Endothelial cell of umbilical vein (primary cell): ENCODE data around the gene SLC39A5. TPM values are rescaled to one million over a fixed set of nuclear protein-coding genes. Genes with fewer than 3 reads are reported as not detected.

Experiments used
- BruUV-seq: library from RNA; stranded (reverse); fragments of 400-500 nt; replicated peaks from 2 replicates; lab custom pipeline; 2021; lab: Mats Ljungman, UMichigan
- CTCF ChIA-PET: fragments of 300-600, 350-600 bp; sonication (Branson Sonifier 250); formaldehyde crosslinking; loops from one replicate; lab custom pipeline; 2021; ENCODE audit warnings: antibody characterized with exemption, inconsistent platforms; lab: Charles Lee
- POLR2A ChIA-PET: fragments of 300-600, 350-600 bp; sonication (Branson Sonifier 250); formaldehyde crosslinking; loops from one replicate; lab custom pipeline; 2021; ENCODE audit warnings: antibody characterized with exemption, inconsistent platforms; lab: Charles Lee
- DNase-seq: peaks from one replicate; pipeline ENCODE4 v3.0.0-alpha.2; 2011; ENCODE audit warnings: low read depth, low spot score
- FAIRE-seq: peaks from 2 replicates; lab custom pipeline; 2011; peaks lifted over from hg19 to GRCh38; lab: Jason Lieb, UNC
- H2AFZ ChIP-seq: 2 replicates; pipeline ENCODE4 v1.6.0; 2012; ENCODE audit warnings: low read depth, low read length, control low read depth, inconsistent platforms
- H3K27ac ChIP-seq: 2 replicates; pipeline ENCODE4 v1.5.1; 2011; ENCODE audit warnings: low read depth, mild to moderate bottlenecking, control low read depth, low read length, moderate library complexity; ENCODE audit not compliant: insufficient read depth
- H3K27me3 ChIP-seq, 2 experiments: 2 replicates each; pipeline versions ENCODE4 v1.6.0 to v1.6.1; 2011; ENCODE audit warnings: low read length in 2 of 2, mixed read lengths in 1 of 2; ENCODE audit not compliant: control insufficient read depth in 2 of 2, insufficient read depth in 2 of 2
- H3K36me3 ChIP-seq, 2 experiments: 2 replicates in 1 of 2; 3 replicates in 1 of 2; pipeline ENCODE4 v1.5.1; 2011; ENCODE audit warnings: low read length in 2 of 2, mild to moderate bottlenecking in 1 of 2, moderate library complexity in 1 of 2; ENCODE audit not compliant: control insufficient read depth in 2 of 2, insufficient read depth in 2 of 2; ENCODE audit errors: extremely low read depth in 1 of 2
- H3K4me1 ChIP-seq: 3 replicates; pipeline ENCODE4 v1.5.1; 2011; ENCODE audit warnings: mild to moderate bottlenecking, low read length; ENCODE audit not compliant: control insufficient read depth, insufficient read depth; ENCODE audit errors: extremely low read depth
- H3K4me2 ChIP-seq: 2 replicates; pipeline ENCODE4 v1.6.1; 2011; ENCODE audit warnings: low read length, control low read depth, mixed read lengths; ENCODE audit not compliant: insufficient read depth
- H3K4me3 ChIP-seq, 3 experiments: fragments of 200-600 bp in 1 of 3; sonication (generic), shearing (Covaris generic) in 1 of 3; replicated peaks in 1 of 3; 2 replicates each; pipeline ENCODE4 v1.5.1; 2011 to 2016; ENCODE audit warnings: control low read depth in 3 of 3, low read length in 3 of 3, mild to moderate bottlenecking in 2 of 3, inconsistent platforms in 1 of 3, low read depth in 1 of 3, moderate library complexity in 1 of 3; ENCODE audit not compliant: insufficient read depth in 1 of 3
- H3K79me2 ChIP-seq: 2 replicates; pipeline ENCODE4 v1.6.0; 2012; ENCODE audit warnings: low read length, inconsistent platforms; ENCODE audit not compliant: control insufficient read depth, insufficient read depth
- H3K9ac ChIP-seq: replicated peaks from 2 replicates; pipeline ENCODE3; 2011; ENCODE audit warnings: low read length, control low read depth; ENCODE audit not compliant: insufficient read depth; ENCODE audit errors: extremely low read depth
- H3K9me1 ChIP-seq: replicated peaks from 3 replicates; pipeline ENCODE4 v1.6.0; 2011; ENCODE audit warnings: mild to moderate bottlenecking, low read length; ENCODE audit not compliant: control insufficient read depth, insufficient read depth; ENCODE audit errors: extremely low read depth
- H3K9me3 ChIP-seq: replicated peaks from 2 replicates; pipeline ENCODE4 v1.5.1; 2012; ENCODE audit warnings: low read length, inconsistent platforms; ENCODE audit not compliant: control insufficient read depth, insufficient read depth
- H4K20me1 ChIP-seq: replicated peaks from 2 replicates; pipeline ENCODE3; 2011; ENCODE audit warnings: mild to moderate bottlenecking, low read length; ENCODE audit not compliant: control insufficient read depth, insufficient read depth; ENCODE audit errors: extremely low read depth
- CTCF ChIP-seq, 2 donors: IDR thresholded peaks; 1 replicate in 1 of 2; 2 replicates in 1 of 2; pipeline ENCODE4 v1.5.1; 2011; ENCODE audit warnings: low read length in 2 of 2, mild to moderate bottlenecking in 2 of 2, moderate library complexity in 2 of 2, control low read depth in 1 of 2, inconsistent platforms in 1 of 2, low read depth in 1 of 2; ENCODE audit not compliant: insufficient read depth in 1 of 2; ENCODE audit errors: extremely low read depth in 1 of 2
- EZH2 ChIP-seq: IDR thresholded peaks from 2 replicates; pipeline ENCODE4 v1.6.1; 2012; ENCODE audit warnings: borderline replicate concordance, low read depth, mild to moderate bottlenecking, moderate library complexity, low read length, inconsistent platforms; ENCODE audit not compliant: severe bottlenecking
- FOS ChIP-seq: IDR thresholded peaks from 2 replicates; pipeline ENCODE4 v1.6.1; 2011; ENCODE audit warnings: mild to moderate bottlenecking, low read length, moderate library complexity, borderline replicate concordance; ENCODE audit not compliant: insufficient read depth
- GATA2 ChIP-seq: IDR thresholded peaks from 2 replicates; pipeline ENCODE4 v1.7.0; 2011; ENCODE audit warnings: low read depth, mild to moderate bottlenecking, moderate library complexity, mixed read lengths, low read length; ENCODE audit not compliant: insufficient read length, insufficient read depth
- JUN ChIP-seq: IDR thresholded peaks from 2 replicates; pipeline ENCODE4 v1.6.1; 2011; ENCODE audit warnings: borderline replicate concordance, low read depth; ENCODE audit not compliant: insufficient read length, insufficient read depth
- MAX ChIP-seq: IDR thresholded peaks from 2 replicates; pipeline ENCODE4 v1.6.1; 2011; ENCODE audit not compliant: insufficient read depth, insufficient read length
- MYC ChIP-seq: IDR thresholded peaks from one replicate; pipeline ENCODE4 v1.6.1; 2011; ENCODE audit warnings: mild to moderate bottlenecking, low read depth, low read length
- POLR2A ChIP-seq: IDR thresholded peaks from 2 replicates; pipeline ENCODE4 v1.6.1; 2012; ENCODE audit warnings: low read depth, mild to moderate bottlenecking, control low read depth, low read length
- POLR2AphosphoS5 ChIP-seq: IDR thresholded peaks from 2 replicates; pipeline ENCODE4 v1.6.1; 2012; ENCODE audit warnings: low read depth, mild to moderate bottlenecking, control low read depth, low read length, moderate library complexity; ENCODE audit not compliant: insufficient read depth
- dilution Hi-C: fragments of 300-500 bp; cut with MboI; formaldehyde crosslinking; loops from one replicate; pipeline ENCODE4 v1.15.0; 2019; ENCODE audit warnings: low sequenced_read_pairs; ENCODE audit not compliant: extremely low pct_ligation_motif_present
- intact Hi-C: fragments of 100-400 bp; cut with micrococcal nuclease; formaldehyde crosslinking; loops from one replicate; pipeline ENCODE4 v1.10.0; 2022
- polyA plus RNA-seq, 4 experiments: library from polyadenylated mRNA; depleted of rRNA in 3 of 4; stranded (reverse) in 3 of 4; unstranded in 1 of 4; fragments of >200 nt; gene quantifications; 2 replicates each; pipeline versions ENCODE4 v1.2.1 to v1.2.3, GENCODE V29; 2011 to 2012; ENCODE audit warnings: missing spikeins in 1 of 4
- total RNA-seq: library from RNA; stranded (reverse); gene quantifications from 2 replicates; pipeline ENCODE4 v1.2.3, GENCODE V29; 2021

Gene SLC39A5
- total and polyA plus RNA-seq, 2 donors (not counting 3 experiments of a cell fraction or from before 2014, with no cell fraction given) = 0.10 TPM; not detected in 1

- Histone ChIP-seq H3K9me1 (no peaks in the 10 kb centered on the region), H3K9ac (peak within 1 kb of the TSS; percentile 81), H3K27me3 (no peaks in the 10 kb centered on the region), H3K36me3 (peaks cover 16 to 24% of the 10 kb centered on the region in 2 experiments), H3K79me2 (peaks cover 26% of the 10 kb centered on the region), H3K27ac (peak within 1 kb of the TSS; percentile 22), H3K4me2 (peak within 1 kb of the TSS; percentile 81), H4K20me1 (no peaks in the 10 kb centered on the region), H3K4me3 (peak within 1 kb of the TSS; percentile 84 to 96 (median 91)), H2AFZ (peak within 1 kb of the TSS; percentile 87), H3K9me3 (no peaks in the 10 kb centered on the region), H3K4me1 (peaks cover 18% of the 10 kb centered on the region)
- DNase-seq (peak; percentile 76), FAIRE-seq (peak; percentile 82)
- intact Hi-C loops = loop anchor here (1.0 kb wide), 4 partner anchors 8 to 140 kb away; partner anchors contain the start of genes COQ10A, NABP2 and ZC3H10
- CTCF ChIA-PET = interaction anchor here (0.8 to 4.0 kb wide), 16 partner anchors 9 to 206 kb away, joined by 3 to 50 read pairs (median 4); partner anchors contain the start of genes COQ10A, RNF41, SMARCC2 and ZC3H10
- dilution Hi-C loops = no loop called here
- TF ChIP-seq JUN = no peak
- TF ChIP-seq GATA2 = no peak
- no peak for TF ChIP-seq EZH2
- TF ChIP-seq MAX = no peak
- TF ChIP-seq MYC = no peak
- TF ChIP-seq POLR2AphosphoS5 = peak; percentile 81
- TF ChIP-seq FOS = no peak
- TF ChIP-seq CTCF (IDR thresholded peaks at IDR 0.05; ENCODE audit: extremely low read depth in 1 of 2, insufficient read depth in 1 of 2, low read depth in 1 of 2, low read length in 2 of 2) = peak; percentile 67 to 74
- peak; percentile 57 for TF ChIP-seq POLR2A
- BruUV-seq = no TSS peak
- POLR2A ChIA-PET = interaction anchor here (1.6 kb wide), 1 partner anchor 37 kb away, joined by 3 read pairs; the partner anchor contains the start of gene RNF41
Observed at GRCh38 chr12:56258068-56258819, 28.4 kb downstream of the SLC39A5 start, which contains the start of gene ANKRD52. ANKRD52 (minus strand) TSS chr12:56258384; CDS start chr12:56258269, 115 bp downstream.
